Activated CD4-positive, alpha-beta T cell treated with anti-CD3 and anti-CD28 coated beads, Interleukin-2, amount 50 U/mL, for 48 hours (primary cell): ENCODE results near the gene SSC5D.
A peak's percentile ranks its signal among the peaks of the same experiment; 100 is the strongest.
"Not testable (repeated sequence)": the region's sequence is repeated elsewhere in the genome, so short reads cannot be mapped to it uniquely, and the experiment has no call there.

Source experiments
- DNase-seq, 2 experiments: peaks; one replicate each; pipeline ENCODE4 v3.0.0-alpha.2; 2020

Gene SSC5D

GRCh38 chr19:55487924-55488687 lies at the start of gene SSC5D:
SSC5D (plus strand) TSS chr19:55488436; CDS start chr19:55488590, 154 bp downstream.
- no peak for DNase-seq

GRCh38 chr19:55439052-55439451 lies 49.2 kb upstream of the SSC5D start:
- DNase-seq = no peak

- DNase-seq = peak in 1 of 2 experiments; percentile 34
Measured at GRCh38 chr19:55440411-55441105, 47.7 kb upstream of the SSC5D start.

DNA sequence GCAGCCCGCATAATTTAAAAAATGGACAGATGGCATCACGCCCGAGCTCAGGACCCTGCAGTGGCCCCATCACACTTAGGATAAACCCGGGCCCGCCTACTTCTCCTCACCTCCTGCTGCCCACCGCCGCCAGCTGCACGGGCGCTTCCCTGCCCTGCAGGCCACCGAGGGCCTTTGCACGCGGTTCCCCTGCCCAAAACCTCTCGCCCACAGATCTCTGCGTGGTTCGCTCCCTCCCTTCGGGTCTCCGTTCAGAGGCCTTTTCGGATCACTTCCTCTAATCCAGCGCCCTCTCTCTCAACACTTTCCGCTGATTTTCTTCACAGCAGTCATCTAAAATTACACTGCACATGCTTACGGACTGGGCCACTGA lies 46.9 kb upstream of the SSC5D start:
- DNase-seq = no peak

DNA sequence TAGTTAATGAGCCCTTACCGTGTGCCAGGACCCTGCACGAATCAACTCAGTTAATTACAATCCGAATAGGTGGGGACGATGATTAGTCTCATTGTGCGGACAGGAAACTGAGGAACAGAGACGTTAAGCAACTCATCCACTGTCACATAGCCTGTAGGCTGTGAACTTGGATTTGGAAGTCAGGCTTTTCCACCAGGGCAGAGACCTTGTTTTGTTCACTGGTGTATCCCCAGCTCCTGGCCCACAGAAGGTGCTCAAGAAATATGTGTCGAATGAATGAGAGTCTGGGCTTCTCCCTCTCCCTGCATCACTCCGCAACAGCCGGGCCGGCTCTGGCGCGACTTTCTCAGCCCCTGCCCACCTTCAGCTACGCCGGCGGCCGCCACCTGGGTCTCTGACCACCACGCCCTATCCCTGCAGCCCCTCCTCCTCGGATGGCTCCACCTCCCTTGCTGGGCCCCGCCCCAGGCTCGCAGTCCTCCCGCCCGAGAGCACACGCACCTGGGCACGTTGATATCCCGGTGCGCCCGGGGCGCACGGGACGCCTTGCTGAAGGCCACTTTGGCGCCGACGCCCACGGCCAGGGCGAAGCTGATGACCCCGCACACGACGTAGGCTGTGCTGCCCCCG lies 46.4 kb upstream of the SSC5D start:
- DNase-seq = peak; percentile 31 to 44

DNA sequence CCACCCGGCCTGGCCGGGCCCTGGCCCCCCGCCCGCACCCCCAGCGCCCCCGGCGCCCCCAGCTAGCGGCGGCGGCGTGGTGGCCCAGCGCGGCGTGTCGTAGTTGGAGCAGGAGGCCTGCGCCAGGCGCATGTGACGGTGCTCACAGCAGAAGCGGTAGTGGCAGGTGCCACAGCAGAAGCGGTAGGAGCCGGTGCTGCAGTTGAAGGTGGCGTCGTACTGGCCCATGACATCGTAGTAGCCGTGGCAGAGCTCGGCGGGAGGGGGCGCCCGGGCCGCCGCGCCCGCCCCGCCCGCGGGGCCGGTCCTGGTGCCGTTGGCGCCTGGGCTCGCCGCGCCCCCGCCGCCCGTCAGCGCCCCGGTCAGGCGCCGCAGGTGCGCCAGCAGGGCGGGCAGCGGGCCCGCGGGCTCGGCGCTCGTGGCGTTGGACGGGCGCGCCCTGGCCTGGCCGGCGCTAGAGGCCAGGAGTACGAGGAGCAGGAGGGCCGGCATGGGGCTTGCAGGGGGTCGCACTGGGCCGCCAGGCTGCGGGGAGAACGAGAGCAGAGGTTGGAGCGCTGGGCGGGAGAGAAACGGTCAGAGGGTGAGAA lies 45.8 kb upstream of the SSC5D start:
- no peak for DNase-seq

- no peak for DNase-seq
Measured at GRCh38 chr19:55443045-55443823, 45.0 kb upstream of the SSC5D start, which contains the start of gene SHISA7. SHISA7 (minus strand) TSS chr19:55443300; CDS start chr19:55442863, 437 bp downstream.

- no peak for DNase-seq
Measured at GRCh38 chr19:55443824-55444480, 44.3 kb upstream of the SSC5D start.

- no peak for DNase-seq
Measured at GRCh38 chr19:55444646-55445045, 43.6 kb upstream of the SSC5D start.

GRCh38 chr19:55446060-55446459 lies 42.2 kb upstream of the SSC5D start:
- no peak for DNase-seq

DNA sequence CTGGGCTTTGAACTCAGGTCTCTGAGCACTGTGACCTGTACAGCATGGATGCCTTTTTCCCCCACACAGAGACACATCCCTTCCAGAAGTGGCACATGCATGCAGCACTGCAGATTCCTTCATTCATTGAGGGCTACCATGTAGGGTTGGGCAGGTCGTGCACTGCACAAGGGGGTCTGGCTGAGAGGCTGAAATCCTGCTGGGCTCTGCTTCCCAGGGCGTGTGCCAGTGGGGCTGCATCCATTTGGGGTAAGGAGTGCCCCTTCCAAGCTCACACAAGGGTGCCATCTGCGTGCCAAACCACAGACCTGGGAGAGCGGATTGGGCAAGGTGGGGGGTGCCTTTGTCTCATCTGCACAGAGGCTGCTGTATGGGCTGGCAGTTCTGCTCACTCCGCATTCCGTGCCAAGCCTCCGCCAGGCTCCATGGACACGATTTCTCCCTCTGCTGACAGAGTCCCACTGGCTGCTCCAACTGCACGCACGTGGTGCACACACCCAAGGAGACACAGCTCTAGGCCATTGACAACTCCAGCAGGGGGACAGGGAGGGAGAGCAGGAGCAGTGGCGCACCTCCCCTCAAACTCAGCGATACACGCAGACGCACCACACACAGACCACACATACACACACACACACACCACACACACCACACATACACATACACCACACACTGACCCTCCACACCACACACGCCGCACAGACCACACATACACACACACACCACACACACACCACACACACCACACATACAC lies 40.6 kb upstream of the SSC5D start:
- no peak for DNase-seq

DNA sequence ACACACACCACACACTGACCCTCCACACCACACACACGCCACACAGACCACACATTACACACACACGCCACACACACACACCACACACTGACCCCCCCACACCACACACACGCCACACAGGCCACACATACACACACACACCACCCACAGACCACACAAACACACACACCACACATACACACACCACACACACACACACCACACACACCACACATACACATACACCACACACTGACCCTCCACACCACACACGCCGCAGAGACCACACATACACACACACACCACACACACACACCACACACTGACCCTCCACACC lies 40.1 kb upstream of the SSC5D start:
- DNase-seq = not testable (repeated sequence)

GRCh38 chr19:55449469-55449868 lies 38.8 kb upstream of the SSC5D start:
- DNase-seq = no peak

DNA sequence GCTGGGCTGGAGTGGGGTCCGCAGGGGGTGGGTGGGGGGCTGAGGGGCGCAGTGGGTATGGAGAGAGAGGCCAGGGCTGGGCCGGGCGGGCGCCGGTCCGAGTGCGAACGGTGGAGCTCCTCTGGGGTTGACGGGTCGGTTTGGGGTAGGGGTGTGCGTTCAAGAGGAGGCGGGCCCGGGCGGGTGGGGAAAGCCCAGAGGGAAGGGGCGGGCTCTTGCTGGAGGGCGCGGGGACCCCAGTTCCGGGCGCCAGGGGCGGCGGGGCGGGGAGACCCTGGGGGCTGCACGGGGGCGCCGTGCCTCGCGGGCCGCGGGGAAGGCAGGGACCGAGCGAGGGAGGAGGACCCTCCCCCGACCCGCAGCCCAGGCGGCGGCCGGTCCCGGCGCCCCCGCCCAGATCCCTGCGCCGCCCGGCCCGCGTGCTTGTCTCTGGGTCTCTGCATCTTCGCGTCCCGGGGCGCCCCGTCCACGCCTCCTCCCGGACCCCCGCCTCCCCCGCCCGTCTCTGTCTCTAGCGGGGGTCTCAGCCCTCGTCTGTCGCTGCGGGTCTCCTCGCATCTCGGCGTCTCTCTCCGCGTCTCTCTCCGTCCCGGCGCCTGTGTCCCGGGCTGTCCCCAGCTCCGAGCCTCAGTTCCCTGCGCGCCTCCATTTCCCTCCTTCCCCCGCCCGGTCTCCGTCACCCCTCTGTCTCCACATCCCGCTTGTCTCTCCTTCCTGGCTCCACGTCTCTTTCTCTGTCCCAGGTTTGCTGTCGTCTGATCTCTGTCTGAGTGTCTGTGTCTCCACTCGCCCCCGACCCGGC lies 36.9 kb upstream of the SSC5D start:
- DNase-seq = no peak

- DNase-seq = no peak
Measured at GRCh38 chr19:55451965-55452748, 36.1 kb upstream of the SSC5D start.

DNA sequence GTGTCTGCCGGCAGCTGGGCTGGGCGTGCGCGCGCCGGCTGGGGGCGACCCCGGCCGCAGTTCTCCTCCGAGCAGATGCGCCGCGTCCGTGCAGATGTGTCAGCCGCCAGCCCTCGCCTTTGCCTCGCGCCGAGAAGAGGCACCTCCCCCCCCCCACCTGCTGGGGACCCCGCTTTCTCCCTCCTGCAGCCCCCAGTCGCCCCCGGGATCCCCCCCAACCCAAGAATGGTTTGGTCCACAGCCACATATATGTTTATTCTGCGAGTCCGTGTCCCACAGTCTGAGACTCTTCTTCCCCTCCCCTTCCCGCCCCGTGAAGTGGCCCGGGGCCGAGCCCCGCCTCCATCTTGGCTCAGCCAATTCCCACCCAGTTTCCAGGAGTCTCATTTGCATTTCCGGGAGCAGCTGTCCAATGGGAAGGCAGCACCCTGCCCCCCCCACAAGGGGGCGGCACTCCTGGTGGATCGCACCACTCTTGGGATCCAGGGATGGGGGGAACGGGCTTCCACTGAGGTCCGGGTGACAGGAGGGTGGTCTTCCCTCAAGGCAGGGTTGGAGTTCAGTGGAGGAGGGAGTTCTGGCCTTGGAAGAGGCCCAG lies 35.4 kb upstream of the SSC5D start:
- DNase-seq = peak; percentile 37 to 44

DNA sequence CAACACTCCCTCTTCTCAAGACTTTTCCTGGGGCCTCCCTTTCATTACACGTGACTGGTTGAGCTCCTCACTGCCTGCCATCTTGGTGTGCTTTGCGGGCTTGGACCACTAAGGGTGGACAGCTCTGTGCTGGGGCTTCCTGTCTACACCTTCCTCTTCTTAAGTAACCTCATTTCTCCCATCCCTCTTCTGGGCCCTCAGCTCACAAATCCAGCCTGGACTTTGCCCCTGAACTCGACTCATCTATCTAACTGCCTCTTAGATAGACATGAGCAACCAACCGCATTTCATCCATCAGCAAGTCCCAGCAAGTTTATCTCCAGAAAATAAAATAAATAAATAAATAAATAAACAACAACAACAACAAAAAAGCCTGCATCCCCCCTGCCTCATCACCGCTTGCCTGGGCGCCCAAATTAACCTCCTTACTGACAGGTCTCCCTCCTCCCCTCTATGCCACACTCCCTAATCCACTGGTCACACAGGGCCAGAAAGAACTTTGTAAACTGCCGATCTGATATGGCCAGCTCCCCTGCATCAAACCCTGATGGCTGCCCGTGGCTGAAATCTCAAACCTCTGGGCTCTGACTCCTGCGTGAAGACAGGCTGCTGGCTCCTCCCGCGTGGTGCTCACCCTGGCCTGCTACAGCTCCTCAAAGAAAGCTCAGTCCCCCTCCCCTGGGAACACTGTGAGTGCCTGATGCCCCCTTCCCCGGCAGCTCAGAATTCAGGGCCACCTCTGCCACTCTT lies 34.5 kb upstream of the SSC5D start:
- DNase-seq = no peak

DNA sequence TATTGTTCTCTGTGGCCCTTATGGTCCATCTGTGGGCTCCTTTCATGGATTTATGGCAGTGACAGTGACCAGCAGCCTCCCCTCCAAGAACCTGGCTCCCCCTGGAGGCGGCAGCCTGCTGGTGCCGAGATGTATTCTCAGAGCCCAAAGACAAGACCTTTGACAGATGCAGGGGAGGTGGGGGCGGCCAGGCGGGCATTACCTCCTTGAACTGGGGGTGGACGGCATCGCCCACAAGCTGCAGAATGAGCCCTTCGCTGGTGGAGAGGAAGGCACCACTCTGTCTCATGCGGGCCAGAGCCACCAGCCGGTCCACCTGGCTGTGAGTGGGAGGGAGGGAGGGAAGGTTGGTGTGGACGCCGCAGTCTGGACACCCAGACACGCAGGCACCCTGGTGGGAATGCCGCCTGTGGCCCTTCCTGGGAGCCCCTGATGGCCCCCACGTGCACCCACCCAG lies 33.4 kb upstream of the SSC5D start:
- peak; percentile 50 to 51 for DNase-seq
